ENCODE results near the gene SYN1.
"Not testable (repeated sequence)": the region's sequence is repeated elsewhere in the genome, so short reads cannot be mapped to it uniquely, and the experiment has no call there.

The SYN1 gene

GRCh38 chrX:47619486-47620302 lies at the start of gene SYN1:
Gene SYN1 (minus strand): TSS chrX:47619857. CDS start chrX:47619728, 129 bp downstream.
- FAIRE-seq = peak; percentile 77
- DNase-seq (ENCODE audit: insufficient read length, low spot score) = peak; percentile 49

DNA sequence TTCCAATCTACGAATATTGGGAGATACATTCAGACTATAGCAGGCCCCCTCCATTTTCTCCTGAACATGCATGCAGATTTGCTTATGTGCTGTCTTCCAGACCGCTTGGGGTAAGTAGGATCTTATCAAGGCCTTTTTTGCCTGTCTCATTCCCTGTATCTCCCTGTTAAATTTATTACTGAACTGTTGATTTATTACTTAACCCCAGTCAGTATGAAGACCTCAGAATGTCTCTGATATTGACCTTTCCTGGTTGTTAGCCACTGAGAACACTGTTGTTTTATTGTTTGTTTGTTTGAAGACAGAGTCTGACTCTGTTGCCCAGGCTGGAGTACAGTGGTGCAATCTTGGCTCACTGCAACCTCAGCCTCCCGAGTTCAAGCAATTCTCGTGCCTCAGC lies 46.1 kb upstream of the SYN1 start:
- not testable (repeated sequence) for DNase-seq (ENCODE audit: insufficient read length, low spot score); FAIRE-seq

DNA sequence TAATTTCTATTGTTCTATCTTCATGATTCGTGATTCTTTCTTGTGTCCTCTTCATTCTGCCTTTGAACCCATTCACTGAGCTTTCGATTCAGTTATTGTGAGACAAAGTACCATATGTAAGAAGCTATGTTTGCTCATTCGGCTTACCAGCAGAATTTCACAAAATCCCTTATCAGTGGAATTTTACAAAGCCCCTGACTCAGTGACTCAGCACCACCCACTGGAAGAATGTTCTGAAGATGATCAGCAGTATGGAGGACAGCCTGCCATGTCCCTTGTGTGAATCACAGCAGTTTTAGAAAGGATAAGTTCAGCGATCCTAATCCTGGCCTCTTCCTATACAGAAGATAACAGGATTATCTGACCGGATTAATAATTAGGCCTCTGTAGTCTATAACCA lies 45.1 kb upstream of the SYN1 start:
- FAIRE-seq (no peak), DNase-seq (ENCODE audit: insufficient read length, low spot score) (no peak)

DNA sequence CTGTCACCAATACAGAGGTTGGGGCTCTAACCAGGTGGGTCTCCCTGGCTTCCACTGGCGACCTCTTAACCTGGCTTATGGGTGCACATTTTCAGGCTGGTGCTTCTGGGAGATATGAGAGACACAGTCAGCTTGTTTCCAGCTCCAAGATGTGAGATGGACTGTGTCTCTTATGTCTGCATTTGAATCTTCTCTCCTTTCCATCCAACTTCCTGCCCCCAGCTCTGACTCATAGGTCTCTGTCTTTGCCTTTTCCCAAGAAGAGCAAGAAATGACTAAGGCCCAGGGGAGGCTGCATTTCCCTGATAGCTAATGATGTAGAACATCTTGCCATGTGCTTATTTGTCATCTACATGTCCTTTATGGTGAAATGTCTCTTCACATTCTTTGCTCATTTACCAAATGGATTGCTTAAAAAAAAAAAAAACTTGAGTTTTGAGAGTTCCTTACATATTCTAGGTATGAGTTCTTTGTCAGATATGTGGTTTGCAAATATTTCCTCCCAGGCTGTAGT lies 42.5 kb upstream of the SYN1 start:
- FAIRE-seq = no peak
- DNase-seq (ENCODE audit: insufficient read length, low spot score) = peak; percentile 14

GRCh38 chrX:47661539-47661938 lies 41.9 kb upstream of the SYN1 start:
- FAIRE-seq (no peak), DNase-seq (ENCODE audit: insufficient read length, low spot score) (no peak)

DNA sequence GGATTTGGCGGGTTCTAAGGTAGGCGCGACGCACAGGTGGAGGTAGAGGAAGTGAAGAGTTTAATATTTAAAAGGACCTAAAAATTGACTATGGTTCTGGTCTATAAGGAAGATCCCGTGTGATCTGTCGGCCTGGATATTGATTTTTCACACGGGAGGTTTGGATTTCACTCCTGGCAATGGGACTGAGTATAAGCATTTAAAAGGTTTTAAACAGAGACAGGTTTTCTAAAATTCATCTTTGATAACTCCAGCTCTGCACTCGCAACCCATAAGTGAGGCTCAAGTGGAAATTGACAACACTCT lies 39.7 kb upstream of the SYN1 start:
- FAIRE-seq (no peak), DNase-seq (ENCODE audit: insufficient read length, low spot score) (no peak)

GRCh38 chrX:47658684-47659420 lies 39.2 kb upstream of the SYN1 start, which contains the start of gene UXT:
Gene UXT (minus strand): TSS chrX:47659180. CDS start chrX:47658927, 253 bp downstream.
- peak; percentile 73 for DNase-seq (ENCODE audit: insufficient read length, low spot score)
- peak; percentile 58 for FAIRE-seq

GRCh38 chrX:47658301-47658683 lies 38.6 kb upstream of the SYN1 start:
- no peak for FAIRE-seq
- DNase-seq (ENCODE audit: insufficient read length, low spot score) = no peak

DNA sequence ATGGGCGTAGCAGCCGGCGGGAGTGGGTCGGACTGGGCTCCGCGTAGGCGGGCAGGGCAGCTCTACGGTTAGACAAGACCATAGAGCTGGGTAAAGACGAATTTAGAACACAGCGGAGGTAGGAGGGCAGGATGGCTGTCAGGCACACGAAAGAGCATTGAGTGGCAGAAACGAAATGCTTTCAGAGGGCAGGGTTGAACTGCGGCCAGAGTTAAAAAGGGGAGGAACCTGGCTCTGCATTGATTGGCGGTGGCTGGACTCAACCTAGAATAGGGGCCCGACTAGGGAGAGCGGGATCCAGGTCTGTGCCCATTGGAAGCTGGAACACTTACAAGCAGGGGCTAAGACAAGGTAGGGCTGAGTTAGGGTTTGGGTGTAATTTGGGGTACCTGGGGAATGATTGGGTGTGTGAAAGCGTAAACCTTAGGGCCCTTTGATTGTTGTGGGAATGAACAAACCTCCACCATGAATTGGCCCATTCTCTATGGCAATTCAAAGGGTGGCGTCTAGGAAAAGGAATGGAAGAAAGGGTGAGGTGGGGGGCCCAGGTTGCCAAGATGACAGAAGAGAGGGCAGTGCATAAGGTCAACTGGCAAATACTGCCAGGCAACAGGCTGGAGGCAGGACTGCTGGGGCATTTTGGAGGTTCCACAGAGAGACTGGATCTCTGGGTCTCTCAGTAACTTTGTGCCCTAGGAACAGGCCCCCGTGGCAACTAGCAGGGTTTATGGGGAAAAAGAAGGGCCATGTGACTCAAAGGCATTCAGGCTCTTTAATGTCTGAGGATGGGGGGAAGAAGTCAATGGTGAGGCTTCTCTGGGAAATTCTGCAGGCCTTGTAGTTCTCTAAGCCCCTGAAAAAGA lies 31.6 kb upstream of the SYN1 start:
- FAIRE-seq (no peak), DNase-seq (ENCODE audit: insufficient read length, low spot score) (no peak)

DNA sequence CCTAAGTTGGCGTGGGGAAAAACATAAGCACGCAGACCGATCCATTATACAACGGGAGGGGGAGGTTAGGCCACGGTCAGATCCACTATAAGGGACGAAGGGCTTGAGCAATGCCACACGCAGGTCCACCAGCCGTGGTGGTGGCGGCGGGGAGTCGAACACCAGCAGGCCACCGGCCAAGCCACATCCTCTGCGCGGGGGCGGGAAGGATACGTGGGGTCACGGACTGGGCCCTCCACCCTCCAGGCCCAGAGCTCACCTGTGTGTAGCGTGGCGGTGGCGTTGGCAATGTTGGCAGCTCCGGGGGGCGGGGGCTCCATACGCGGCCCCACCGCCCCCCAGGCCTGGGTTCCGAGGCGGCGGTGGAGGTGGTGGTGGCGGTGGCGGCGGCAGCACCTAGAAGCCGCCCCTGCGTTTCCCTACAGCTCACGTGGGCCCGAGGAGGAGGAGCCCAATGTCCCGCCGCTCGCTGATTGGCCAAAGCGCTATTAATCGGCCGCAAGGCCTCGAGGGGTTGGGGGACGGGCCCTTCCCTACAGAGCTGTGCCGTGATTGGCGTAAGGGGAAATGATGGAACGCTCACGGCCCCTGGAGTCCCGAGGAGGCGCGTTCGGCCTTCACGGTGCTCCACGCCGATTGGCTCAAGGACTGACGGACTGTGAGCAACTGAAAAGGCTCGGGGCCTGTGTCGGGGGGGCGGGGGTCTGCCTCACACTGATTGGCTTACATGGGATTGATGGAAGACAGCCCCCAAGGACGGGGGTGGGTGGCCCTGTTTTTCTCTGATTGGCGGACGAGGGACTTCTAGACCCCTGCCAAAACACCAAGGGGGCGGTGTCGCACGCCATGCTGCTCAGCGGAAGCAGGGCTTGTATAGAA lies 30.7 kb upstream of the SYN1 start, which contains the start of gene ELK1:
TSS of gene ELK1 (minus strand) at position 400 of the 879 bp plus-strand sequence. CDS start 9,122 bp downstream, outside the sequence.
- FAIRE-seq (peak; percentile 23), DNase-seq (ENCODE audit: insufficient read length, low spot score) (peak; percentile 83)

- no peak for DNase-seq (ENCODE audit: insufficient read length, low spot score)
- FAIRE-seq = no peak
These were observed 30.1 kb upstream of the SYN1 start for GRCh38 chrX:47649781-47650163.

- DNase-seq (ENCODE audit: insufficient read length, low spot score) (no peak), FAIRE-seq (no peak)
These were observed 29.6 kb upstream of the SYN1 start for GRCh38 chrX:47649271-47649670.

DNA sequence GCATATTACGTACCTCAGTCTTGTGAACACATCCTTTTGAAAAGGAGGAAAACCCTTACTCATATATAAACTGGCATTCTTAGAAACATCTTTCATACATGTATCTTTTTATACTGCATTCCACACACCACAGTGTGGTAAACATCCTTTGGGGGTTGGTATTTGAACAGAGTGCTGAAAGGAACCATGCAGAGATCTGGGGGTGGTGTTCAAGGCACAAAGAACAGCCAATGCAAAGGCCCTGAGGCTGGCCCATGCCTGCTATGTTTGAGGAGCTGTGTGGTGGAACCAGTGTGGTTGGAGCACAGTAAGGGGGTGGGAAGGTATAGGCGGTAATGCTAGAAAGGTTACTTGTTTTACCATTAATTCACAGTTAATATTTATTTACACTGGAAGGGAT lies 28.7 kb upstream of the SYN1 start:
- FAIRE-seq (no peak), DNase-seq (ENCODE audit: insufficient read length, low spot score) (no peak)

DNA sequence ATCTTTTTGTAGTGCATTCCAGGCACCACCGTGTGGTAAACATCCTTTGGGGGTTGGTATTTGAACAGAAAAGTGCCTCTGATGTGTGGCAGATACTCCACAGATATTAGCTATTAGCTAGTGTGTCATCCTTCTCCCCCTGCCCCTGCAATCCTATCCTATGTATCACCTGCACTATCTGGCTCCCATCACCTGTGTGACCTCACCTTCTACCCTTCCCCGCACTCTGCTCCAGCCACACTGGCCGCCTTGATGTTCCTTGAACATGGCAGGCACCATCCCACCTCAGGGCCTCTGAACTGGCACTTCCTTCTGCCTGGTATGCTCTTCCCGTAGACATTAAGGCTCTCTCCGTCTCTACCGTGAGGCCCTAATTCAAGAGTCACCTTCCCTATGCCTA lies 27.0 kb upstream of the SYN1 start:
- FAIRE-seq (no peak), DNase-seq (ENCODE audit: insufficient read length, low spot score) (no peak)

- DNase-seq (ENCODE audit: insufficient read length, low spot score) (no peak), FAIRE-seq (no peak)
These were observed 25.9 kb upstream of the SYN1 start for GRCh38 chrX:47645530-47645929.

- FAIRE-seq = no peak
- DNase-seq (ENCODE audit: insufficient read length, low spot score) = no peak
These were observed 25.0 kb upstream of the SYN1 start for GRCh38 chrX:47644557-47645091.

GRCh38 chrX:47643926-47644325 lies 24.3 kb upstream of the SYN1 start:
- FAIRE-seq (no peak), DNase-seq (ENCODE audit: insufficient read length, low spot score) (no peak)

DNA sequence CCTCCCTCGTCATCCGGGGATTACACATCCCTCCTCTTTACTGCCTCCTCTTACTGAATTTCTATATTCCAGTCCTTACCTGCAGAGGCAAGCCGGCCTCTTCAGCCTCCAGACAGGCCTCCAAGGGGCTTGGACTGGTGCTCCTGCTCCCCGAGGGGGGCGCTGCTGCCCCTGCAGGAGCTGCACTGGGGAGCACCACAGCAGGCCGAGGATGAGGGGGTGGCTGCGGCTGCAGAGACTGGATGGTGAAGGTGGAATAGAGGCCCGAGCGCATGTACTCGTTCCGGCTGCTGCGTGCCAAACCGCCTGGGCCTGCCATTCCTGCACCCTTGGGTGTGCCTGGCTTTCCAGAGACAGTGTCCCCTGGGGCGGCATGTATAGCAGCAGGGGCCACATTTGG lies 19.2 kb upstream of the SYN1 start:
- no peak for FAIRE-seq
- DNase-seq (ENCODE audit: insufficient read length, low spot score) = no peak

- FAIRE-seq = no peak
- DNase-seq (ENCODE audit: insufficient read length, low spot score) = no peak
These were observed 18.0 kb upstream of the SYN1 start for GRCh38 chrX:47637546-47638195.

Measured in HTR-8/SVneo (cell line).